GM18508 (cell line): Measurements from ENCODE around the gene RITA1.
A peak's percentile ranks its signal among the peaks of the same experiment; 100 is the strongest.

Experiments
- ATAC-seq: cut with Tn5 transposase; IDR thresholded peaks from one replicate; pipeline ENCODE4 v1.9.1; 2021; ENCODE audit warnings: moderate number of reproducible peaks; ENCODE audit not compliant: insufficient read depth, unreplicated experiment

The RITA1 gene

DNA sequence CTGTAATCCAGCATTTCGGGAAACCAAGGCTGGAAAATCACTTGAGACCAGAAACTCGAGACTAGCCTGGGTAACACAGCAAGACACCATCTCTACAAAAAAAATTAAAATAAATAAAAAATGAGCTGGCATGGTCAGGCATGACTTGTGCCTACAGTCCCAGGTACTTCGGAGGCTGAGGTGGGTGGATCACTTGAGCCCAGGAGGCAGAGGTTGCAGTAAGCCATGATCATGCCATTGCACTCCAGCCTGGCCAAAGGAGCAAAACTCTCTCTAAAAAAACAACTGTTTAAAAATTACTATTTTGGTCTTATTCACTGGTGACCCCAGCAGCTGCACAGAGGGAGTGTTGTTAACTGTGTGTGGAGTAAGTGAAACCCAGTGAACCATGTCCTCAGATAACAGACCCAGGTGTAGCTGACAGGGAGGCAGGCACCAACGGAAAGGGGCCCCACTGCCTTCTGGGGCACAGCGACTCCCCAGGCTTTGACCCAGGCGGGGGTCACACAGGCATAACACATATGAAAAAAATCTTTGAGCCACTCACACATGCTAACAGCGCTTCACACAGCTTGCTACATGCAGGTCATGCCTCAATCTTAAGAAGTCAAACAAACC lies 12.3 kb upstream of the RITA1 start:
- ATAC-seq, result no peak

- no peak for ATAC-seq
Measured at GRCh38 chr12:113174461-113175384, 10.8 kb upstream of the RITA1 start.

GRCh38 chr12:113179023-113179422 lies 6.5 kb upstream of the RITA1 start:
- no peak for ATAC-seq

DNA sequence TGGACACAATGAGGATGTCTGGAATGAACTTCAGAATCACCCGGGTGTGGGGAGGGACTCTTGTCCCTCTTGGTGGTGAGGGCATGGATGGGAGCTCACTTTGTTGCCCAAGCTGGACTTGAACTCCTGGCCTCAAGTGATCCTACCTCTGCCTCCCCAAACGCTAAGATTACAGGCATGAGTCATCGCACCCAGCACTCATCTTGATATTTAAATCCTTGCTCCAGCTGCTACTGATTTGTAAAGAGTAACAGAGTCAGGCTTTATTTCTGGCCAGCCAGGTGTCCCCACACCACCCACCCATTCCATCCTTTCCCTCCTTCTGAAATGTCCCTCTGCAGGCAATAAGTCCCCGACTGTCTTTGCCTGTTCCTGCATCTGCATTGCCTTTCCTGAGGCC lies 5.2 kb upstream of the RITA1 start:
- no peak for ATAC-seq

GRCh38 chr12:113181975-113182374 lies 3.5 kb upstream of the RITA1 start:
- ATAC-seq, result no peak

GRCh38 chr12:113183030-113183589 lies 2.4 kb upstream of the RITA1 start:
- no peak for ATAC-seq

DNA sequence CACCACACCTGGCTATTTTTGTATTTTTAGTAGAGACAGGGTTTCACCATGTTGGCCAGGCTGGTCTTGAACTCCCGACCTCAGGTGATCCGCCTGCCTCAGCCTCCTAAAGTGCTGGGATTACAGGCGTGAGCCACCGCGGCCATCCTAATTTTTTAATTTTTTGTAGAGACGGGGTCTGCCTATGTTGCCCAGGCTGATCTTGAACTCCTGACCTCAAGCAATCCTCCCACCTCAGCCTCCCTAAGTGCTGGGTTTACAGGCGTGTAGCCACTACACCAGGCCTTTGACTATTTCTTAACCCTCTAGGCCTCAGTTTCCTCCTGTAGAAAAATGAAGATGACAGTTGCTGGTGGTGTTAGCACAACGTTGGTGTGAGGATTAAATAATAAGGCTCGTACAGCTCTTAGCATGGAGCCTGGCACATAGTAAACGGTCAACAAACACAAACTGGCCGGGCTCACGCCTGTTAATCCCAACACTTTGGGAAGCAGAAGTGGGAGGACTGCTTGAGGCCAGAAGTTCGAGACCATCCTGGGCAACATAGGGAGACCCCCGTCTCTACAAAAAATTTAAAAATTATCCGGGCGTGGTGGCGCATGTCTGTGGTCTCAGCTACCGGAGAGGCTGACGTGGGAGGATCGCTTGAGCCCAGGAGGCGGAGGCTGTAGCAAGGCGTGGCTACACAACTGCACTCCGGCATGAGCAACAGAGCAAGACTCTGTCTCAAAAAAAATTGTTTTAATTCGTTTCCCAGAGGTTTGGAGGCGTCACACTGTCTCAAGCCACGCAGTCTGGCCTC lies 1.2 kb upstream of the RITA1 start:
- ATAC-seq, result peak; percentile 22

- ATAC-seq, result peak; percentile 37
Measured at GRCh38 chr12:113184900-113185179, 681 bp upstream of the RITA1 start.

DNA sequence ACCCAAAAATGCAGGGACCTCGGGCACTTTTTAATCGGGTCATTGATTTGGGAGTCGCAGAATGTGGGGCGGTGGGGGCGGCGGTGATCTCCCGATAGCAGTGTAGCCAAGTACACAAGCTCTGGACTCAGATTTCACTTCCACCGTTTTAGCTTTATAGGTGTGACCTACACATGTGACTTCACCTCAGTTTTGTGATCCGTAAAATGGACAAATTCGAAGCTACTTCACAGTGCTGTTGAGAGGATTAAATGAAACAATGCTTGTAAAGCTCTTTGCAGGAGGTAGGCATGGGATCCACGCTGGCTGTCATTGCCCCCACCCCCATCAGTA lies 478 bp downstream of the RITA1 start:
- no peak for ATAC-seq

GRCh38 chr12:113186666-113187325 lies 1.3 kb downstream of the RITA1 start:
- no peak for ATAC-seq

DNA sequence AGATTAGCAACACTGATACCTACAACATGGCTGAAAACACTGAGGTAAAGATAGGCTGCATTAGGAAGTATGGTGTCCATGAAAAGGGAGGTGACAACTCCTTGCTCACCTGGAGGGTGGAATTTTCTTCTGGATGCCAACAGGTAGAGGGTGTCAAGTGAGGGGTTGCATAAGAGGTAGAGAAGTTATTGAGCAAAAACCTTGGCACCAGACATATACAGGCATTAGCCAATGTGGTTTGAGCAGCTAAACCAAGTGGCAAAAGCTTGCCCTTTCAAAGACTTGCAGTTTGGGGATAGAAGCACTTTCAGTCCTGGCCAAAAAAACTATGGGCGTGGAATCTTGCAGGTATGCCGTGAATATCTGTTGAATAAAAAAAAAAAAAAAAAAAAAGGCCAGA lies 3.8 kb downstream of the RITA1 start:
- no peak for ATAC-seq

DNA sequence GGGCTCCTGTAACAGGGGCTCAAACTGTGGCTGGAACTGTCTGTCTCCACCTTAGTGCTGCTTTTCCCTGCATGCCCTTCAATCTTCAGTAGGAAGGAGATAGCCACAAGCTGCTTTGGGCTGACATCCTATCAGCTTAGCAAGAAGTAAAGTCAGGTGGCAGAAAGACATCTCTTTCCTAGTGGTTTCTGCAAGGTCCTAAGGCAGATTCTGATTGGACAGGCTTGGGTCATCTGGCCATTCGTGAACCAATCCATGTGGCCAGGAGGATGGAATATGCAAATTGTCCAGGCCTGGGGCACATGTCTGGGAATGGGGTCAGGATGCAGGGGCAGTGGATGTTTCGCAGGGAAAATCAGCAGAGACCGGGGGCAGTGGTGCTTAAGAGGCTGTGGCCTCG lies 5.2 kb downstream of the RITA1 start:
- no peak for ATAC-seq

GRCh38 chr12:113191227-113191626 lies 5.7 kb downstream of the RITA1 start:
- no peak for ATAC-seq

DNA sequence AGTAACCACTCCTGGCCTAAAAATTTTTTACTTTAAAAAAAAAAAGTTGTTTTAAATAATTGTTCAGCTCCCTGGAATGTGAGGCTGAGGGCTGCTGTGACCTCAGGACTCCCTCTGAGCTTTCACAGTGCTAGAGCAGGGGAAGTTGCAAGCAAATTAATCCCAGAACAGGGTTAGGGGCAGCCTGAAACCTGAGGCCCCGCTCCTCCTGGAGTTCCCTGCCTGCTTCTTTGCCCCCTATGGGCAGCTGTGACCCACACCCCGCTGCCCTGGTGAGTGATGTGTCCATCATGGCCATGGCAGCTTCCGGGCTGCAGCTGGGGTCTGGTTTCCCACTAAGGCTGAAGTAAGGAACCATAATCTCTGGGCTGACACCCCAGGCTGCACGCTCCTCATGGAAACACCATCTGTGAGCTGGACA lies 9.5 kb downstream of the RITA1 start:
- ATAC-seq, result no peak

GRCh38 chr12:113195598-113195997 lies 10.1 kb downstream of the RITA1 start:
- ATAC-seq, result no peak

DNA sequence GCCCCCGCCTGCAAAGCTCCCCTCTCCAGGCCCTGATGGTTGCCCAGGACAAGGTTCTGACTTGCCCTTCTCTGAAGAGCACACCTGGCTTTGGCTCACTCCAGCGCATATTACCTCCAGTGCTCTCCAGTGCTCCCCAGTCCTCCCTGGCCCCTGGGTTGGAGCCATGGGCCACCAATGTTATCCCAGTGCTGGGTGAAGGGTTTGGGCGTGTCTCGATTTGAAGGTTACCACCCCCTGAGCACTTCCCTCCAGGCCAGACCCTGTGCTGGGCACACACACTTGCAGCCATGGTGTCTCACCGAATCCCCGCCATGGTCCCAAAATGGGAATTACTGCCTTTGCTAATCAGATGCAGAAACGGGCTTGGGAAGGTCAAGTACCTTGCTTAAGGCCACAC lies 11.1 kb downstream of the RITA1 start:
- ATAC-seq, result no peak

DNA sequence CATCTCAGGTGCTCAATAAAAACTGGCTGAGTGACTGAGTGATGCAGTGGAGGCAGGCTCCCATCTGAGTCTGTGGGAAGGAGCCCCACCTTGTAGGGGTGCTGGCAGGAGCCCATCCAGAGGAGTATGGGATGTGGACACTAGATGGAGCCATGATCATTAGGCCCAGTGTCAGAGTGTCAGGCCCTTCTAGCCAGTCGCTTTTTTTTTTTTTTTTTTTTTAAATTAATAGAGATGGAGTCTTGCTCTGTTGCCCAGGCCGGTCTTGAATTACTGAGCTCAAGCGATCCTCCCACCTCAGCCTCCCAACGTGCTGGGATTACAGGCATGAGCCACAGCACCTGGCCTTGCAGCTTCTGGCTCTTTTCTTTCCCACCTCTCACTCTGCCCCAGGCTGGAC lies 11.5 kb downstream of the RITA1 start:
- no peak for ATAC-seq

DNA sequence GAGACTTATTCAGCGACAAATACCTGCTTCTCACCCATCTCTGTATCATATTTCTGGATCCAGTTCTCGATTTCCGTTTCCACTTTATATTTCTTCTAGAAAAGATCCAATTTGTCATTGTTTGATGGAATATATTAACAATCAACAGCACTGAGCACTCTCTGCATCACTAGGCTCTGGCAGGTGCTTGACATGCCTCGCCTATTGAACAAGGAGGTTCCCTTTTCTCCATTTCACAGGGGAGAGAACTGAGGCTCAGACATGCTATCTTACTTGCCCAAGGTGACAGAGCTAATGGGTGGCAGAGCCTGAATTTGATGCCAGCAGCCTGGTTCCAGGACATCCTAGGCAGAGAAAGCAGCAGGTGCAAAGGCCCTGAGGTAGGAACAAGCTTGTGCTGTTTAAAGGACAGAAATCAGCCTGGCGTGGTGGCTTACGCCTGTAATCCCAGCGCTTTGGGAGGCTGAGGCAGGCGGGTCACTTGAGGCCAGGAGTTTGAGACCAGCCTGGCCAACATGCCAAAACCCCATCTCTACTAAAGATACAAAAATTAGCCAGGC lies 12.1 kb downstream of the RITA1 start:
- no peak for ATAC-seq

- no peak for ATAC-seq
Measured at GRCh38 chr12:113198296-113198695, 12.8 kb downstream of the RITA1 start.
